ENCODE measurements around the gene ADH7.

Gene ADH7

DNA sequence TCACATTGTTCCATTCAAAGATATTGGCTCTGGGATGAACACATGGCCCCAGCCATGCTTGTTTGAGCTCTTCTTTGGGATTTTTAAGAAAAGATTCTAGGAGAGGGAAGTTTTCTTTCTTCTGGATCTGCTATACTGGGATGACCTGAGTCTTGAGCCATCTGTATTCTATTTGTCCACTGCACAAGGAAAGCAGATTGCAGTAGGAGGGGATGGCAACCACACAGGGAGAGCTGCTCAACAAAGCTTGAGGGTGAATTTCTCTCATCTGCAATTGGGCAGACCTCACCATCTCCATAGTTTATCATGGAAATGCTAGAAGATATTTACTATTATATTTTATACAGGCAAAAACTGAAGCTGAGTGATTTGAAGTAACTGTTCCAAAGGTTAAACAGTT lies 34.3 kb downstream of the ADH7 start:
- Histone ChIP-seq H3K9ac (ENCODE audit: low read length) (no peak overlapping the region), H4K20me1 (ENCODE audit: insufficient read depth, low read length) (no peaks in the 10 kb centered on the region), H3K27me3 (replicated peaks; ENCODE audit: insufficient read depth, low read length) (no peaks in the 10 kb centered on the region), H3F3A (ENCODE audit: insufficient read depth, low read length) (peaks cover 10% of the 10 kb centered on the region; the same call in 1 of the 2 replicates), H3K9me3 (replicated peaks; ENCODE audit: insufficient read depth, low read length) (no peaks in the 10 kb centered on the region), H3K27ac (ENCODE audit: low read length) (no peak overlapping the region), H3K79me2 (ENCODE audit: low read length) (no peaks in the 10 kb centered on the region), H3K4me1 (ENCODE audit: low read length) (peaks cover 22% of the 10 kb centered on the region), H3K36me3 (replicated peaks; ENCODE audit: insufficient read depth, low read length) (no peaks in the 10 kb centered on the region), H3K4me2 (ENCODE audit: low read depth, low read length) (no peak overlapping the region), H3K9me2 (replicated peaks; ENCODE audit: insufficient read depth, low read length) (no peaks in the 10 kb centered on the region), H3K4me3 (ENCODE audit: low read length) (no peak overlapping the region), H2AFZ (ENCODE audit: low read length) (no peak overlapping the region)
- no peak for DNase-seq
- no peak for TF ChIP-seq EZH2phosphoT487 (IDR thresholded peaks at IDR 0.05; ENCODE audit: low read length)
- no peak for TF ChIP-seq CTCF (IDR thresholded peaks at IDR 0.05; ENCODE audit: low read length)
- TF ChIP-seq EZH2 (optimal IDR thresholded peaks at IDR 0.05; ENCODE audit: low read depth, low read length) = no peak

GRCh38 chr4:99399017-99399416 lies 36.1 kb downstream of the ADH7 start:
- Histone ChIP-seq H2AFZ (ENCODE audit: low read length) (no peak overlapping the region), H3K27me3 (replicated peaks; ENCODE audit: insufficient read depth, low read length) (no peaks in the 10 kb centered on the region), H3K4me1 (ENCODE audit: low read length) (peaks cover 10% of the 10 kb centered on the region), H3K9me2 (replicated peaks; ENCODE audit: insufficient read depth, low read length) (no peaks in the 10 kb centered on the region), H3K4me2 (ENCODE audit: low read depth, low read length) (no peak overlapping the region), H3K27ac (ENCODE audit: low read length) (no peak overlapping the region), H3F3A (ENCODE audit: insufficient read depth, low read length) (peaks cover 3% of the 10 kb centered on the region; the same call in 1 of the 2 replicates), H3K4me3 (ENCODE audit: low read length) (no peak overlapping the region), H3K9ac (ENCODE audit: low read length) (no peak overlapping the region), H3K9me3 (replicated peaks; ENCODE audit: insufficient read depth, low read length) (no peaks in the 10 kb centered on the region), H3K79me2 (ENCODE audit: low read length) (no peaks in the 10 kb centered on the region), H3K36me3 (replicated peaks; ENCODE audit: insufficient read depth, low read length) (no peaks in the 10 kb centered on the region), H4K20me1 (ENCODE audit: insufficient read depth, low read length) (no peaks in the 10 kb centered on the region)
- no peak for DNase-seq
- TF ChIP-seq CTCF (IDR thresholded peaks at IDR 0.05; ENCODE audit: low read length) (no peak), EZH2phosphoT487 (IDR thresholded peaks at IDR 0.05; ENCODE audit: low read length) (no peak), EZH2 (optimal IDR thresholded peaks at IDR 0.05; ENCODE audit: low read depth, low read length) (no peak)

- Histone ChIP-seq H3F3A (ENCODE audit: insufficient read depth, low read length) (no peaks in the 10 kb centered on the region), H3K4me3 (ENCODE audit: low read length) (no peak overlapping the region), H4K20me1 (ENCODE audit: insufficient read depth, low read length) (no peaks in the 10 kb centered on the region), H3K9me3 (replicated peaks; ENCODE audit: insufficient read depth, low read length) (no peaks in the 10 kb centered on the region), H3K4me2 (ENCODE audit: low read depth, low read length) (no peak overlapping the region), H3K79me2 (ENCODE audit: low read length) (no peaks in the 10 kb centered on the region), H3K9me2 (replicated peaks; ENCODE audit: insufficient read depth, low read length) (no peaks in the 10 kb centered on the region), H3K27me3 (replicated peaks; ENCODE audit: insufficient read depth, low read length) (no peaks in the 10 kb centered on the region), H3K36me3 (replicated peaks; ENCODE audit: insufficient read depth, low read length) (no peaks in the 10 kb centered on the region), H3K9ac (ENCODE audit: low read length) (no peak overlapping the region), H2AFZ (ENCODE audit: low read length) (no peak overlapping the region), H3K4me1 (ENCODE audit: low read length) (no peaks in the 10 kb centered on the region), H3K27ac (ENCODE audit: low read length) (no peak overlapping the region)
- no peak for TF ChIP-seq CTCF (IDR thresholded peaks at IDR 0.05; ENCODE audit: low read length)
- TF ChIP-seq EZH2phosphoT487 (IDR thresholded peaks at IDR 0.05; ENCODE audit: low read length) = no peak
- TF ChIP-seq EZH2 (optimal IDR thresholded peaks at IDR 0.05; ENCODE audit: low read depth, low read length) = no peak
- DNase-seq = no peak
Measured at GRCh38 chr4:99395595-99396364, 39.4 kb downstream of the ADH7 start.
